Neural progenitor cell (in vitro differentiated cells): ENCODE data around the gene ACOT12. TPM values are rescaled to one million over a fixed set of nuclear protein-coding genes. Genes with fewer than 3 reads are reported as not detected.
"Not testable (repeated sequence)": the region's sequence is repeated elsewhere in the genome, so short reads cannot be mapped to it uniquely, and the experiment has no call there.

Experiments used
- DNase-seq: peaks from one replicate; pipeline ENCODE4 v3.0.0-alpha.2; 2016; ENCODE audit warnings: low spot score
- H2AFZ ChIP-seq: fragments of 200-600 bp; sonication (generic); replicated peaks from 2 replicates; pipeline ENCODE4 v1.6.1; 2016; ENCODE audit warnings: antibody characterized with exemption
- H3F3A ChIP-seq: fragments of 200-600 bp; sonication (generic); 2 replicates; pipeline ENCODE4 v1.6.1; 2016; ENCODE audit warnings: antibody characterized with exemption, low read depth
- H3K27ac ChIP-seq: fragments of 200-600 bp; sonication (generic); 2 replicates; pipeline ENCODE4 v1.5.1; 2016; ENCODE audit warnings: mild to moderate bottlenecking
- H3K27me3 ChIP-seq: fragments of 200-600 bp; sonication (generic); 2 replicates; pipeline ENCODE4 v1.6.1; 2016; ENCODE audit warnings: mild to moderate bottlenecking, moderate library complexity
- H3K36me3 ChIP-seq: fragments of 200-600 bp; sonication (generic); 2 replicates; pipeline ENCODE4 v1.5.1; 2016
- H3K4me1 ChIP-seq: fragments of 200-600 bp; sonication (generic); 2 replicates; pipeline ENCODE4 v1.6.1; 2016; ENCODE audit warnings: mixed run types
- H3K4me2 ChIP-seq: fragments of 200-600 bp; sonication (generic); 2 replicates; pipeline ENCODE4 v1.6.1; 2016
- H3K4me3 ChIP-seq: fragments of 200-600 bp; sonication (generic); 2 replicates; pipeline ENCODE4 v1.5.1; 2016
- H3K79me2 ChIP-seq: fragments of 200-600 bp; sonication (generic); 2 replicates; pipeline ENCODE4 v1.6.1; 2016; ENCODE audit warnings: low read depth
- H3K9ac ChIP-seq: fragments of 200-600 bp; sonication (generic); 2 replicates; pipeline ENCODE4 v1.6.1; 2016
- H3K9me3 ChIP-seq: fragments of 200-600 bp; sonication (generic); 2 replicates; pipeline ENCODE4 v1.5.1; 2016; ENCODE audit warnings: low read depth
- H4K20me1 ChIP-seq: fragments of 200-600 bp; sonication (generic); 2 replicates; pipeline ENCODE4 v1.6.1; 2016; ENCODE audit warnings: low read depth
- H3K27ac Mint-ChIP-seq: 3 replicates; pipeline ENCODE4 v1.8.0; 2021; ENCODE audit warnings: mixed read lengths
- H3K27me3 Mint-ChIP-seq: 2 replicates; pipeline ENCODE4 v1.8.0; 2022; ENCODE audit warnings: low read depth, mild to moderate bottlenecking, inconsistent platforms, moderate library complexity, mixed read lengths; ENCODE audit not compliant: insufficient read depth
- H3K36me3 Mint-ChIP-seq: 3 replicates; pipeline ENCODE4 v1.8.0; 2021; ENCODE audit warnings: mixed read lengths
- H3K4me1 Mint-ChIP-seq: 3 replicates; pipeline ENCODE4 v1.8.0; 2021; ENCODE audit warnings: mixed read lengths
- H3K4me3 Mint-ChIP-seq: 3 replicates; pipeline ENCODE4 v1.8.0; 2021; ENCODE audit warnings: mild to moderate bottlenecking, moderate library complexity, mixed read lengths
- H3K9me3 Mint-ChIP-seq: 3 replicates; pipeline ENCODE4 v1.8.0; 2020; ENCODE audit warnings: mixed read lengths
- CTCF ChIP-seq: fragments of 200-600 bp; sonication (generic); IDR thresholded peaks from 2 replicates; pipeline ENCODE4 v1.5.1; 2017; ENCODE audit warnings: antibody characterized with exemption, mild to moderate bottlenecking
- EZH2 ChIP-seq: fragments of 200-600 bp; sonication (generic); IDR thresholded peaks from 2 replicates; pipeline ENCODE4 v1.6.1; 2017; ENCODE audit warnings: antibody characterized with exemption, mild to moderate bottlenecking, moderate library complexity
- EZH2phosphoT487 ChIP-seq: fragments of 200-600 bp; sonication (generic); IDR thresholded peaks from 2 replicates; pipeline ENCODE4 v1.6.1; 2017; ENCODE audit warnings: antibody characterized with exemption
- total RNA-seq: library from RNA; depleted of rRNA; stranded (reverse); fragments of >200 nt; gene quantifications from 2 replicates; pipeline ENCODE4 v1.2.3, GENCODE V29; 2015; ENCODE audit warnings: low replicate concordance

ACOT12 gene
- total RNA-seq, 1 donor from 2014 or later = not detected

DNA sequence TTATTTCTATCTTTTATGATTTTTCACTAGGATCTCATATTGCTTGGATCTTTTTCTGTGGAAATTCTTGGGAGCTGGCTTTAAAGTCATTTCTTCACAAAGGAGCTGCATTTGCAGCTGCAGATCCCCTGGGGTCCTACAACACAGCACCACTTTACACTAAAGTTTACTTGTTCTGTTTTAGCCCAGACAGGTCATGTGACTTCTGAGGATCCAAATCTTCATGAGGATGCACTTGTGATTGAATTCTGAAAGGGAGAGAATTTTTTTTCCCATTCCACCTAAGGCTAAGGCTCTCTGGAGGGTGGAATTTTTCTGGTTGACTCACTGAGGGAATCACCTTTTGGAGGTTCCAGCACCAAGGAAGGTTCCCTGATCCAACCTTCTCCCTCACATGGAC, 43.4 kb downstream of the ACOT12 start:
- Histone ChIP-seq H3K9ac (no peak overlapping the region), H3K4me1 (peaks cover 22% of the 10 kb centered on the region), H3K27ac (no peak overlapping the region), H3F3A (no peaks in the 10 kb centered on the region), H3K4me3 (no peak overlapping the region), H3K9me3 (no peaks in the 10 kb centered on the region), H3K27me3 (no peaks in the 10 kb centered on the region), H3K36me3 (no peaks in the 10 kb centered on the region), H3K79me2 (no peaks in the 10 kb centered on the region), H3K4me2 (no peak overlapping the region), H2AFZ (peak overlapping the region; percentile 63), H4K20me1 (no peaks in the 10 kb centered on the region)
- no peaks in the 10 kb centered on the region for H3K9me3 Mint-ChIP-seq
- no peaks in the 10 kb centered on the region for H3K36me3 Mint-ChIP-seq
- peaks cover 7% of the 10 kb centered on the region for H3K4me1 Mint-ChIP-seq
- peaks cover 5% of the 10 kb centered on the region for H3K27me3 Mint-ChIP-seq
- H3K27ac Mint-ChIP-seq = no peak overlapping the region
- no peak overlapping the region for H3K4me3 Mint-ChIP-seq
- TF ChIP-seq CTCF (no peak), EZH2phosphoT487 (no peak), EZH2 (no peak)
- no peak for DNase-seq

- H3K79me2 ChIP-seq = no peaks in the 10 kb centered on the region
- H3K4me2 ChIP-seq = peak overlapping the region; percentile 19
- Mint-ChIP-seq H3K27me3 (peaks cover 5% of the 10 kb centered on the region), H3K27ac (peak overlapping the region; percentile 69), H3K4me3 (no peak overlapping the region), H3K36me3 (no peaks in the 10 kb centered on the region), H3K9me3 (no peaks in the 10 kb centered on the region), H3K4me1 (peaks cover 7% of the 10 kb centered on the region)
- no peaks in the 10 kb centered on the region for H4K20me1 ChIP-seq
- no peak overlapping the region for H3K9ac ChIP-seq
- H3K9me3 ChIP-seq = no peaks in the 10 kb centered on the region
- peaks cover 22% of the 10 kb centered on the region for H3K4me1 ChIP-seq
- no peak overlapping the region for H3K27ac ChIP-seq
- TF ChIP-seq CTCF (no peak), EZH2phosphoT487 (no peak), EZH2 (no peak)
- no peaks in the 10 kb centered on the region for H3F3A ChIP-seq
- no peaks in the 10 kb centered on the region for H3K36me3 ChIP-seq
- peak overlapping the region; percentile 84 for H2AFZ ChIP-seq
- peak; percentile 55 for DNase-seq
- H3K27me3 ChIP-seq = no peaks in the 10 kb centered on the region
- no peak overlapping the region for H3K4me3 ChIP-seq
These were observed 44.8 kb downstream of the ACOT12 start for GRCh38 chr5:81349161-81349560.

- Histone ChIP-seq H3K4me1 (peaks cover 17% of the 10 kb centered on the region), H3K27ac (no peak overlapping the region), H3F3A (no peaks in the 10 kb centered on the region), H3K27me3 (no peaks in the 10 kb centered on the region), H3K9ac (no peak overlapping the region), H4K20me1 (no peaks in the 10 kb centered on the region), H3K4me2 (no peak overlapping the region), H3K36me3 (no peaks in the 10 kb centered on the region), H3K9me3 (no peaks in the 10 kb centered on the region), H3K79me2 (no peaks in the 10 kb centered on the region), H3K4me3 (no peak overlapping the region), H2AFZ (no peak overlapping the region)
- no peaks in the 10 kb centered on the region for H3K9me3 Mint-ChIP-seq
- DNase-seq = no peak
- no peaks in the 10 kb centered on the region for H3K36me3 Mint-ChIP-seq
- no peak overlapping the region for H3K27ac Mint-ChIP-seq
- no peak for TF ChIP-seq EZH2
- no peak overlapping the region for H3K4me3 Mint-ChIP-seq
- peaks cover 2% of the 10 kb centered on the region for H3K27me3 Mint-ChIP-seq
- H3K4me1 Mint-ChIP-seq = peaks cover 4% of the 10 kb centered on the region
These were observed 48.4 kb downstream of the ACOT12 start for GRCh38 chr5:81345411-81346003.

DNA sequence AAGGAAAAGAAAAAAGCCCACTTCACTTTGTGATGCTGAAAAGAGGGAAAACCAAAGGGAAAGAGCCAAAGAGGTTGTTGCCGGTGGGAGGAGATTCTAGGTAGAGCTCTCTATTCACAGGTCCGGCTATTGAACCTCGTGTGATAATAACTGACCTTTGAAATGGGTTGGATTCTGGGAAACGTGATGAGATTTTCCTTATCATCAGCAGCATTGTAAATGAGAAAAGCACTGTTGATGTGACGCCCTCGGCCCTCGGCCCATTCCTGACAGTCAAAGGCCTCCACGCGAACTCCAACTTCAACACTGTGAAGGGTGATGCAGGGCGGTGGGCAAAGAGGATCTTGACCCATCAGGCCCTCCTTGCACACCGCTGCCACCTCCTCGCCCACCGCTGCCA, 49.2 kb downstream of the ACOT12 start:
- TF ChIP-seq EZH2phosphoT487 = no peak
- no peak for TF ChIP-seq CTCF
- no peak for TF ChIP-seq EZH2
- Histone ChIP-seq H3K4me2 (no peak overlapping the region), H4K20me1 (no peaks in the 10 kb centered on the region), H2AFZ (no peak overlapping the region), H3K9ac (no peak overlapping the region), H3K27me3 (no peaks in the 10 kb centered on the region), H3K9me3 (no peaks in the 10 kb centered on the region), H3K79me2 (no peaks in the 10 kb centered on the region), H3K4me1 (peaks cover 9% of the 10 kb centered on the region), H3K4me3 (no peak overlapping the region), H3K36me3 (no peaks in the 10 kb centered on the region), H3K27ac (no peak overlapping the region), H3F3A (no peaks in the 10 kb centered on the region)
- peaks cover 2% of the 10 kb centered on the region for H3K27me3 Mint-ChIP-seq
- DNase-seq = no peak
- no peaks in the 10 kb centered on the region for H3K36me3 Mint-ChIP-seq
- no peak overlapping the region for H3K27ac Mint-ChIP-seq
- H3K4me3 Mint-ChIP-seq = no peak overlapping the region
- peaks cover 4% of the 10 kb centered on the region for H3K4me1 Mint-ChIP-seq
- no peaks in the 10 kb centered on the region for H3K9me3 Mint-ChIP-seq

DNA sequence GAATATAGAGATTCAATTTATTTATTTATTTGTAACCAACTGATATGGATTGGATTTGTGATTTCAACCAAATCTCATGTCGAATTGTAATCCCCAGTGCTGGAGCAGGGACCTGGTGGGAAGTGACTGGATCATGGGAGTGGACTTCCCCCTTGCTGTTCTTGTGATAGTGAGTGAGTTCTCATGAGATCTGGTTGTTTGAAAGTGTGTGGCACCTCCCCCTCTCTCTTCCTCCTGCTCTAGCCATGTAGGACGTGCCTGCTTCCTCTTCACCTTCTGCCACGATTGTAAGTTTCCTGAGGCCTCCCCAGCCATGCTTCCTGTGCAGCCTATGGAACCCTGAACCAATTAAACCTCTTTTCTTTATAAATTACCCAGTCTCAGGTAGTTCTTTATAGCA, 55.7 kb downstream of the ACOT12 start:
- H3K27ac Mint-ChIP-seq, H3K4me2 ChIP-seq, H3K9me3 Mint-ChIP-seq, H3K4me3 Mint-ChIP-seq, H2AFZ ChIP-seq, H3K79me2 ChIP-seq, DNase-seq, H4K20me1 ChIP-seq, H3K36me3 ChIP-seq, H3K4me1 ChIP-seq, H3K4me1 Mint-ChIP-seq, H3K9me3 ChIP-seq, H3K9ac ChIP-seq, H3K27me3 ChIP-seq, H3K27ac ChIP-seq, H3K27me3 Mint-ChIP-seq, H3F3A ChIP-seq, H3K4me3 ChIP-seq, H3K36me3 Mint-ChIP-seq: not testable (repeated sequence)
